Parathyroid adenoma (tissue), 2 donors: ENCODE measurements around the gene OSTF1.

ENCODE experiments used
- H2AFZ ChIP-seq: fragments of 300-600 bp; sonication (generic); one replicate; pipeline ENCODE4 v1.7.0; 2017; ENCODE audit warnings: antibody characterized with exemption, mild to moderate bottlenecking
- H3K27ac ChIP-seq: fragments of 300-600 bp; sonication (generic); one replicate; pipeline ENCODE4 v1.7.0; 2017
- H3K27me3 ChIP-seq: fragments of 300-600 bp; sonication (generic); one replicate; pipeline ENCODE4 v1.7.0; 2017; ENCODE audit warnings: low read length; ENCODE audit not compliant: control insufficient read depth, insufficient read depth
- H3K36me3 ChIP-seq: fragments of 300-600 bp; sonication (generic); one replicate; pipeline ENCODE4 v1.7.0; 2017; ENCODE audit warnings: low read length; ENCODE audit not compliant: control insufficient read depth, insufficient read depth
- H3K4me1 ChIP-seq: fragments of 300-600 bp; sonication (generic); one replicate; pipeline ENCODE4 v1.7.0; 2017; ENCODE audit warnings: control low read depth
- H3K4me2 ChIP-seq: fragments of 300-600 bp; sonication (generic); one replicate; pipeline ENCODE4 v1.7.0; 2017; ENCODE audit warnings: low read length
- H3K4me3 ChIP-seq: fragments of 300-600 bp; sonication (generic); one replicate; pipeline ENCODE4 v1.7.0; 2017; ENCODE audit warnings: low read depth, low read length
- H3K79me2 ChIP-seq: fragments of 300-600 bp; sonication (generic); one replicate; pipeline ENCODE4 v1.7.0; 2017; ENCODE audit warnings: control low read depth
- H3K9ac ChIP-seq: fragments of 300-600 bp; sonication (generic); one replicate; pipeline ENCODE4 v1.7.0; 2017; ENCODE audit warnings: mild to moderate bottlenecking
- H3K9me3 ChIP-seq: fragments of 300-600 bp; sonication (generic); one replicate; pipeline ENCODE4 v1.7.0; 2017; ENCODE audit warnings: low read length; ENCODE audit not compliant: control insufficient read depth
- CTCF ChIP-seq: fragments of 300-600 bp; sonication (generic); IDR thresholded peaks from one replicate; pipeline ENCODE4 v1.7.0; 2017; ENCODE audit warnings: antibody characterized with exemption, mild to moderate bottlenecking
- donor health status: primary hyperparathyroidism.

The OSTF1 gene

GRCh38 chr9:75121914-75122558, 33.7 kb downstream of the OSTF1 start:
- Histone ChIP-seq H2AFZ (no peak overlapping the region), H3K79me2 (peaks cover 28% of the 10 kb centered on the region), H3K27me3 (no peaks in the 10 kb centered on the region), H3K27ac (no peak overlapping the region), H3K9me3 (no peaks in the 10 kb centered on the region), H3K4me2 (no peak overlapping the region), H3K4me1 (no peaks in the 10 kb centered on the region), H3K9ac (no peak overlapping the region), H3K36me3 (no peaks in the 10 kb centered on the region), H3K4me3 (no peak overlapping the region)
- TF ChIP-seq CTCF = no peak

- no peaks in the 10 kb centered on the region for H3K27me3 ChIP-seq
- TF ChIP-seq CTCF = no peak
- H3K27ac ChIP-seq = no peak overlapping the region
- no peak overlapping the region for H3K9ac ChIP-seq
- no peak overlapping the region for H3K4me2 ChIP-seq
- H3K4me3 ChIP-seq = no peak overlapping the region
- H3K36me3 ChIP-seq = no peaks in the 10 kb centered on the region
- peaks cover 14% of the 10 kb centered on the region for H3K79me2 ChIP-seq
- no peaks in the 10 kb centered on the region for H3K9me3 ChIP-seq
- H2AFZ ChIP-seq = no peak overlapping the region
- H3K4me1 ChIP-seq = no peaks in the 10 kb centered on the region
These were observed 35.4 kb downstream of the OSTF1 start for GRCh38 chr9:75123696-75124095.

GRCh38 chr9:75128535-75128934, 40.2 kb downstream of the OSTF1 start:
- H3K4me1 ChIP-seq = peaks cover 5% of the 10 kb centered on the region
- no peaks in the 10 kb centered on the region for H3K27me3 ChIP-seq
- peaks cover 2% of the 10 kb centered on the region for H3K79me2 ChIP-seq
- no peaks in the 10 kb centered on the region for H3K9me3 ChIP-seq
- H2AFZ ChIP-seq = no peak overlapping the region
- no peak overlapping the region for H3K27ac ChIP-seq
- peaks cover 3% of the 10 kb centered on the region for H3K36me3 ChIP-seq
- H3K9ac ChIP-seq = no peak overlapping the region
- no peak overlapping the region for H3K4me3 ChIP-seq
- no peak overlapping the region for H3K4me2 ChIP-seq
- no peak for TF ChIP-seq CTCF

GRCh38 chr9:75130172-75130571, 41.9 kb downstream of the OSTF1 start:
- Histone ChIP-seq H3K27me3 (no peaks in the 10 kb centered on the region), H3K79me2 (peaks cover 2% of the 10 kb centered on the region), H3K36me3 (peaks cover 3% of the 10 kb centered on the region), H3K4me1 (peaks cover 5% of the 10 kb centered on the region), H3K9me3 (no peaks in the 10 kb centered on the region), H3K4me3 (no peak overlapping the region), H3K4me2 (peak overlapping the region; percentile 1), H2AFZ (no peak overlapping the region), H3K9ac (no peak overlapping the region), H3K27ac (no peak overlapping the region)
- no peak for TF ChIP-seq CTCF

GRCh38 chr9:75130621-75131230, 42.4 kb downstream of the OSTF1 start:
- peak overlapping the region; percentile 49 for H3K27ac ChIP-seq
- H3K4me1 ChIP-seq = peaks cover 5% of the 10 kb centered on the region
- no peak for TF ChIP-seq CTCF
- no peaks in the 10 kb centered on the region for H3K9me3 ChIP-seq
- H3K79me2 ChIP-seq = peaks cover 3% of the 10 kb centered on the region
- H3K27me3 ChIP-seq = no peaks in the 10 kb centered on the region
- peaks cover 3% of the 10 kb centered on the region for H3K36me3 ChIP-seq
- H3K4me2 ChIP-seq = peak overlapping the region; percentile 28
- H2AFZ ChIP-seq = no peak overlapping the region
- peak overlapping the region; percentile 22 for H3K4me3 ChIP-seq
- no peak overlapping the region for H3K9ac ChIP-seq
